ENCODE data around the gene EXOC4. TPM values are rescaled to one million over a fixed set of nuclear protein-coding genes. Genes with fewer than 3 reads are reported as not detected.
A peak's percentile ranks its signal among the peaks of the same experiment; 100 is the strongest.

The EXOC4 gene
- total and polyA plus RNA-seq, 2 of the 8 experiments (the other 6 are each of a cell fraction or from before 2014, with no cell fraction given), result 27.0 to 67.3 TPM

DNA sequence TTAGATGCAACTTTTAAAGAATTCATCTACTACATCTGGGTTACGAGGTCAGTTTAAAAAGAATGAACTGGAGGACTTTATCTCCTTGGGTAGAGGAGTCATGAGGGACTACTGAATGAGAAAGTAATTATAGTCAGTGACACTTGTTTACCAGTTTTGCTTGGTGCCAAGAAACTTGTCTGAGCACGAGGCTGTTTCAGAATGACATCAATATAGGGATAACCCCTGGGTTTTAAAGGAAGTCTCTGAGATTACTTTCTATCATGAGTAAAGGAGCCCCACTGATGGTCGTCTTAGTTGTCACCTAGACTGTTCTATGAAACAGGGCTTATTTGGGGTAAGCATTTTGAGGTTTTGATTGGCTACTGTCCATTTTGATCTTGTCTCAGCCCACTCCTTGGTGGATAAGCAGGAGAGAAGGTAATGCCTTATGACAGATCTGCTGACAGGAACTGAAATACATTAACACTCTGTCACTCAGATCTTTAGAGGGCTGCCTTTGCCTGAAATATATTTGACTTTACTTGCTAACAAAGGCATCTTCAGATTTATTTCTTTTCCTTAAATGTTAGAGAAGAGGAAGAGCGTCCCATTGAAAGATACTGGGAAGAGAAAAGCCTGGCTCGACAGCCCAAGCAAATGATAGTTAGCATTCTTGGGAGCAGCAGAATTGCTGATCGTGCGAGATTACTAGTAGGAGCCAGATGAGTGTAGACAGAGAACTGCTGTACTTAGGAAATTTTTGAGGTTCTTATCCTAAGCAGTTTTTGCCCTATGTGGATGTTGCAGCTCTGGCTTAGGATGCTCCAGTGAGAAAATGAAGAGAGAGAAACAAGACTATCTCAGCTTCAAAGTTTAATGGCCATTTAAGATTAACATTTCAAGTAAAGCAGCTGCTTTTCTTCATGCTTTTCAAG is 575.1 kb downstream of the EXOC4 start:
- Histone ChIP-seq H3K14ac (ENCODE audit: insufficient read length) (no peak overlapping the region), H4K5ac (ENCODE audit: insufficient read length, low read depth, low read length) (no peak overlapping the region), H3K56ac (replicated peaks; ENCODE audit: insufficient read length, low read depth, low read length) (no peak overlapping the region), H3K4ac (replicated peaks; ENCODE audit: insufficient read length, low read depth, low read length) (no peak overlapping the region), H3K9me3 (ENCODE audit: insufficient read depth in 2 of 2, low read depth in 1 of 2, low read length in 1 of 2) (no peaks in the 10 kb centered on the region), H2BK12ac (ENCODE audit: low read depth, low read length) (no peak overlapping the region), H3K4me1 (replicated peaks in 1 of 4; ENCODE audit: control insufficient read depth in 3 of 4, insufficient read depth in 4 of 4, low read length in 3 of 4) (no peaks in the 10 kb centered on the region), H3K27me3 (replicated peaks in 1 of 4; ENCODE audit: control insufficient read depth in 3 of 4, extremely low read depth in 1 of 4, insufficient read depth in 3 of 4, low read length in 3 of 4) (no peaks in the 10 kb centered on the region), H2AFZ (ENCODE audit: low read length) (no peak overlapping the region), H4K20me1 (replicated peaks in 1 of 2; ENCODE audit: control insufficient read depth in 1 of 2, insufficient read depth in 2 of 2, low read length in 2 of 2) (no peaks in the 10 kb centered on the region), H4K8ac (ENCODE audit: extremely low read depth, insufficient read depth, low read length) (no peak overlapping the region), H3K23me2 (ENCODE audit: low read depth, low read length) (no peaks in the 10 kb centered on the region), H3K23ac (ENCODE audit: insufficient read length) (no peak overlapping the region), H3K36me3 (ENCODE audit: control insufficient read depth in 2 of 4, insufficient read depth in 4 of 4, low read length in 3 of 4) (peaks cover 0 to 4% (median 0%) of the 10 kb centered on the region in 4 experiments; a peak in 1 of 8 replicates), H3K79me1 (ENCODE audit: low read depth, low read length) (no peaks in the 10 kb centered on the region), H3K4me2 (ENCODE audit: insufficient read depth in 1 of 2, low read depth in 2 of 2, low read length in 2 of 2) (no peak overlapping the region), H3K18ac (ENCODE audit: extremely low read depth, low read length) (no peak overlapping the region), H3K4me3 (ENCODE audit: extremely low read depth in 1 of 4, insufficient read depth in 2 of 4, low read depth in 3 of 4, low read length in 4 of 4) (no peak overlapping the region), H3K27ac (ENCODE audit: low read depth, low read length) (no peak overlapping the region), H4K91ac (replicated peaks; ENCODE audit: insufficient read length, low read length) (no peak overlapping the region), H3K79me2 (ENCODE audit: control insufficient read depth in 1 of 2, insufficient read depth in 2 of 2, low read length in 2 of 2) (no peaks in the 10 kb centered on the region), H2BK120ac (replicated peaks; ENCODE audit: low read depth, low read length) (no peak overlapping the region), H2AK5ac (ENCODE audit: low read depth, low read length) (no peak overlapping the region), H2BK20ac (ENCODE audit: low read length) (no peak overlapping the region), H2BK5ac (ENCODE audit: low read depth, low read length) (no peak overlapping the region), H2BK15ac (ENCODE audit: low read length) (no peak overlapping the region), H3K9ac (replicated peaks in 1 of 4; ENCODE audit: extremely low read depth in 1 of 4, low read depth in 3 of 4, low read length in 3 of 4) (no peak overlapping the region)
- 91% methylated on average over 7 of the region's 7 CpGs; no CpG with 5 or more reads in 1 of the 2 experiments for WGBS, 2 experiments (ENCODE audit: extremely low coverage in 1 of 2, insufficient coverage in 1 of 2, insufficient read length in 1 of 2, insufficient replicate concordance in 2 of 2, low coverage in 1 of 2, low lambda C conversion rate in 2 of 2, missing lambda C conversion rate in 1 of 2)
- ChIA-PET CTCF (ENCODE audit: partially characterized antibody) (interaction anchor here (0.6 to 1.0 kb wide), 2 partner anchors 34 to 77 kb away, joined by 3 to 4 read pairs; no protein-coding TSS in a partner anchor), POLR2A (ENCODE audit: partially characterized antibody) (no interaction called here)
- TF ChIP-seq MAFK (IDR thresholded peaks at IDR 0.05; ENCODE audit: low read depth, low read length) (peak; percentile 74; the same call in 1 of the 2 replicates), KDM1A (IDR thresholded peaks at IDR 0.05; ENCODE audit: borderline replicate concordance, low read length) (no peak), PHF8 (conservative IDR thresholded peaks at IDR 0.05; ENCODE audit: low read depth, low read length) (no peak), SIN3A (conservative IDR thresholded peaks at IDR 0.05 in 1 of 2, IDR thresholded peaks at IDR 0.05 in 1 of 2; ENCODE audit: low read depth in 1 of 2, low read length in 2 of 2) (no peak)
- FAIRE-seq (no peak), DNase-seq (ENCODE audit: low read depth in 1 of 2, low spot score in 2 of 2) (no peak)
